ENCODE measurements around the gene PXK.
A peak's percentile ranks its signal among the peaks of the same experiment; 100 is the strongest.

Gene PXK

GRCh38 chr3:58341376-58341775 lies 8.7 kb downstream of the PXK start:
- H3K27ac ChIP-seq (ENCODE audit: low read depth, low read length): no peak overlapping the region
- peaks cover 0 to 3% (median 3%) of the 10 kb centered on the region in 5 donors for H3K36me3 ChIP-seq (ENCODE audit: control insufficient read depth in 5 of 5, insufficient read depth in 5 of 5, low read length in 5 of 5)
- no peaks in the 10 kb centered on the region for H3K9me3 ChIP-seq (ENCODE audit: control insufficient read depth in 5 of 5, low read length in 5 of 5)
- no peak overlapping the region for H3K4me3 ChIP-seq (ENCODE audit: low read depth in 1 of 5, low read length in 5 of 5)
- H3K27me3 ChIP-seq (ENCODE audit: control insufficient read depth in 5 of 5, insufficient read depth in 4 of 5, low read length in 5 of 5): no peaks in the 10 kb centered on the region
- peaks cover 5 to 19% (median 13%) of the 10 kb centered on the region in 5 donors for H3K4me1 ChIP-seq (ENCODE audit: control insufficient read depth in 5 of 5, insufficient read depth in 5 of 5, low read length in 5 of 5)
- H3K9ac ChIP-seq (ENCODE audit: low read length in 5 of 5): no peak overlapping the region

DNA sequence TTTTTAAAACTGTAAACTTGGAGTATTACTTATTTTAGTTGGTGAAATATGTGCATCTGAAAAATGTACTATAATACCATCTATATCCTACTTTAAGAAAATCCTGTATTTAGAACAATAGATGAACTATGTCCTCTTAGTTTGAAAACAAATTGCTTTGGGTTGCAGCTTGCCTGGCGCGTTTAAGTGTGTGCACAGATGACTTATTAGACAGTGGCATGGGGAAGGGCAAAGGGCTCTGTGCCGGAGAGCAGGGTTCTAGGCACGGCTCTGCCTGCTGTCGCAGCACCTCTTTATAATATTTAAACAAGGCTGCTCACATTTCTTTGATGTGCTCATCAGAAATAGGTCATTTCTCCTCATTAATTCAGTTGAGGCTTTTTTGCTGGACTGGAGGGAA lies 10.0 kb downstream of the PXK start:
- no peak overlapping the region for H3K9ac ChIP-seq (ENCODE audit: low read length in 5 of 5)
- H3K9me3 ChIP-seq (ENCODE audit: control insufficient read depth in 5 of 5, low read length in 5 of 5): no peaks in the 10 kb centered on the region
- H3K27me3 ChIP-seq (ENCODE audit: control insufficient read depth in 5 of 5, insufficient read depth in 4 of 5, low read length in 5 of 5): no peaks in the 10 kb centered on the region
- no peak overlapping the region for H3K27ac ChIP-seq (ENCODE audit: low read depth, low read length)
- H3K4me3 ChIP-seq (ENCODE audit: low read depth in 1 of 5, low read length in 5 of 5): peak overlapping the region in 1 of 5 donors; percentile 22
- peaks cover 5 to 19% (median 13%) of the 10 kb centered on the region in 5 donors for H3K4me1 ChIP-seq (ENCODE audit: control insufficient read depth in 5 of 5, insufficient read depth in 5 of 5, low read length in 5 of 5)
- H3K36me3 ChIP-seq (ENCODE audit: control insufficient read depth in 5 of 5, insufficient read depth in 5 of 5, low read length in 5 of 5): peaks cover 0 to 3% (median 3%) of the 10 kb centered on the region in 5 donors

- H3K36me3 ChIP-seq (ENCODE audit: control insufficient read depth in 5 of 5, insufficient read depth in 5 of 5, low read length in 5 of 5): peaks cover 0 to 3% (median 3%) of the 10 kb centered on the region in 5 donors
- H3K27ac ChIP-seq (ENCODE audit: low read depth, low read length): no peak overlapping the region
- no peaks in the 10 kb centered on the region for H3K9me3 ChIP-seq (ENCODE audit: control insufficient read depth in 5 of 5, low read length in 5 of 5)
- H3K27me3 ChIP-seq (ENCODE audit: control insufficient read depth in 5 of 5, insufficient read depth in 4 of 5, low read length in 5 of 5): no peaks in the 10 kb centered on the region
- H3K4me3 ChIP-seq (ENCODE audit: low read depth in 1 of 5, low read length in 5 of 5): no peak overlapping the region
- H3K4me1 ChIP-seq (ENCODE audit: control insufficient read depth in 5 of 5, insufficient read depth in 5 of 5, low read length in 5 of 5): peaks cover 5 to 26% (median 21%) of the 10 kb centered on the region in 5 donors
- H3K9ac ChIP-seq (ENCODE audit: low read length in 5 of 5): no peak overlapping the region
These were observed 12.8 kb downstream of the PXK start for GRCh38 chr3:58345457-58345856.

DNA sequence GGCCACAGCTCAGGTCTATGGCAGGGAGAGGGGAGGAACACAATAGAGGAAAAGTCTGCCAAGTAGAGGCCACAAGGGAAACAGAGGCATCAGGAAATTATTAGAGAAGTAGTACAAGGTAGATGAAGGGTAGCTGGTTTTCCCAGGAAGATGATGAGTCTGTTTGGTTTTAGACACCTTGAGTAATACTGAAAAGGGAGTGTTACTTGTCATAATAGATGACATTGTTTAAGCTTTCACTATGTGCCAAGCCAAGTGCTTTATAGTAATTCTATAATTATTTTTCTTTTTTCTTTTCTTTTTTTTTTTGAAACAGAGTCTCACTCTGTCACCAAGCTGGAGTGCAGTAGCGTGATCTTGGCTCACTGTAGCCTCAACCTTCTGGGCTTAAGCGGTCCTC lies 13.7 kb downstream of the PXK start:
- peaks cover 5 to 33% (median 27%) of the 10 kb centered on the region in 5 donors for H3K4me1 ChIP-seq (ENCODE audit: control insufficient read depth in 5 of 5, insufficient read depth in 5 of 5, low read length in 5 of 5)
- no peak overlapping the region for H3K27ac ChIP-seq (ENCODE audit: low read depth, low read length)
- no peak overlapping the region for H3K9ac ChIP-seq (ENCODE audit: low read length in 5 of 5)
- H3K36me3 ChIP-seq (ENCODE audit: control insufficient read depth in 5 of 5, insufficient read depth in 5 of 5, low read length in 5 of 5): peaks cover 0 to 3% (median 0%) of the 10 kb centered on the region in 5 donors
- no peaks in the 10 kb centered on the region for H3K27me3 ChIP-seq (ENCODE audit: control insufficient read depth in 5 of 5, insufficient read depth in 4 of 5, low read length in 5 of 5)
- H3K9me3 ChIP-seq (ENCODE audit: control insufficient read depth in 5 of 5, low read length in 5 of 5): no peaks in the 10 kb centered on the region
- H3K4me3 ChIP-seq (ENCODE audit: low read depth in 1 of 5, low read length in 5 of 5): no peak overlapping the region

GRCh38 chr3:58347984-58348383 lies 15.3 kb downstream of the PXK start:
- H3K4me1 ChIP-seq (ENCODE audit: control insufficient read depth in 5 of 5, insufficient read depth in 5 of 5, low read length in 5 of 5): peaks cover 2 to 23% (median 18%) of the 10 kb centered on the region in 5 donors
- H3K27me3 ChIP-seq (ENCODE audit: control insufficient read depth in 5 of 5, insufficient read depth in 4 of 5, low read length in 5 of 5): no peaks in the 10 kb centered on the region
- H3K4me3 ChIP-seq (ENCODE audit: low read depth in 1 of 5, low read length in 5 of 5): no peak overlapping the region
- peaks cover 0 to 3% (median 0%) of the 10 kb centered on the region in 5 donors for H3K36me3 ChIP-seq (ENCODE audit: control insufficient read depth in 5 of 5, insufficient read depth in 5 of 5, low read length in 5 of 5)
- H3K27ac ChIP-seq (ENCODE audit: low read depth, low read length): no peak overlapping the region
- H3K9ac ChIP-seq (ENCODE audit: low read length in 5 of 5): no peak overlapping the region
- no peaks in the 10 kb centered on the region for H3K9me3 ChIP-seq (ENCODE audit: control insufficient read depth in 5 of 5, low read length in 5 of 5)

DNA sequence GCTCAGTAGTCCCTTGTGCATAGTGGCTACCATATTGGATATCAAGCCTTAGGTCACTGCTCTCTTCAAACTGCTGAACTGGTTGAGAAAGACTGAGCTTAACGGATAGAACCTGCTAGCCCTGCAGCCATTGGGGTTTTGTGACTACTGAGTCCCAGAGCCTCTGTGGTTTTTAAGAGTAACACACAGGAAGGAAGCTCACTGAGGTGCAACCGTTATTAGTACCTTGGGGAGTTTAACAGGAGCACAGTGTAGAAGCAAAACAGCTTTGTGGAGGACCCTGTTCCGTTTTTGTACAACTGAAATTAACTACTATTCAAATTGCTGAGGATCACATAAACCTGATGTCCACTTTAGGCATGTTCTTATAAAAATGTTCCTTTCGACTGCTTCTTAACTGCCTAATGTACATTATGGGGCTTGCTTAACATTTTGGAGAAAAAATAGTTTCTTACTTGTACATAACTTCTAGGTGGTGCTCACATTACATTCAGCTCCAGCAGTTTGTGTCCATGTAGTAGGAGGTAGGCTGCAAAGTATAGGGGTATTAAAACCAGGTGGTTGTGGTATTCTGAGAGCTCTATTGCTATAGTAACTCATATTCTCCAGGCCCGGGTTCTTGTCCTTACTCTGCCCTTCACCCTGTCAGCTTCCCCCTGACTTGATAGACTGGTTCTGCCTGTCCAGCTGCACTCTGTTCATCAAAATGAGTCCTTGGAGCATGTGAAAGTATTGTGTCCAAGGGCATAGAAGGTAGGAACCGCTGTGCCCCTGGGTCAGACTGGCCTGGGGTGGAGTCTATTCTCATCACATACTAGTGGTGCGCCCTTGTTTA lies 17.3 kb downstream of the PXK start:
- no peaks in the 10 kb centered on the region for H3K9me3 ChIP-seq (ENCODE audit: control insufficient read depth in 5 of 5, low read length in 5 of 5)
- H3K27ac ChIP-seq (ENCODE audit: low read depth, low read length): no peak overlapping the region
- peaks cover 0 to 24% (median 13%) of the 10 kb centered on the region in 5 donors for H3K4me1 ChIP-seq (ENCODE audit: control insufficient read depth in 5 of 5, insufficient read depth in 5 of 5, low read length in 5 of 5)

GRCh38 chr3:58350627-58351013 lies 17.9 kb downstream of the PXK start:
- Histone ChIP-seq H3K36me3 (ENCODE audit: control insufficient read depth in 5 of 5, insufficient read depth in 5 of 5, low read length in 5 of 5) (no peaks in the 10 kb centered on the region), H3K9ac (ENCODE audit: low read length in 5 of 5) (peak overlapping the region in 1 of 5 donors; percentile 15), H3K9me3 (ENCODE audit: control insufficient read depth in 5 of 5, low read length in 5 of 5) (no peaks in the 10 kb centered on the region), H3K27me3 (ENCODE audit: control insufficient read depth in 5 of 5, insufficient read depth in 4 of 5, low read length in 5 of 5) (no peaks in the 10 kb centered on the region), H3K4me1 (ENCODE audit: control insufficient read depth in 5 of 5, insufficient read depth in 5 of 5, low read length in 5 of 5) (peaks cover 0 to 26% (median 13%) of the 10 kb centered on the region in 5 donors), H3K4me3 (ENCODE audit: low read depth in 1 of 5, low read length in 5 of 5) (no peak overlapping the region), H3K27ac (ENCODE audit: low read depth, low read length) (no peak overlapping the region)

More for the DNA sequence above, 17.3 kb downstream of the PXK start:
- peak overlapping the region in 1 of 5 donors; percentile 15 for H3K9ac ChIP-seq (ENCODE audit: low read length in 5 of 5)
- no peak overlapping the region for H3K4me3 ChIP-seq (ENCODE audit: low read depth in 1 of 5, low read length in 5 of 5)
- H3K27me3 ChIP-seq (ENCODE audit: control insufficient read depth in 5 of 5, insufficient read depth in 4 of 5, low read length in 5 of 5): no peaks in the 10 kb centered on the region
- H3K36me3 ChIP-seq (ENCODE audit: control insufficient read depth in 5 of 5, insufficient read depth in 5 of 5, low read length in 5 of 5): no peaks in the 10 kb centered on the region

DNA sequence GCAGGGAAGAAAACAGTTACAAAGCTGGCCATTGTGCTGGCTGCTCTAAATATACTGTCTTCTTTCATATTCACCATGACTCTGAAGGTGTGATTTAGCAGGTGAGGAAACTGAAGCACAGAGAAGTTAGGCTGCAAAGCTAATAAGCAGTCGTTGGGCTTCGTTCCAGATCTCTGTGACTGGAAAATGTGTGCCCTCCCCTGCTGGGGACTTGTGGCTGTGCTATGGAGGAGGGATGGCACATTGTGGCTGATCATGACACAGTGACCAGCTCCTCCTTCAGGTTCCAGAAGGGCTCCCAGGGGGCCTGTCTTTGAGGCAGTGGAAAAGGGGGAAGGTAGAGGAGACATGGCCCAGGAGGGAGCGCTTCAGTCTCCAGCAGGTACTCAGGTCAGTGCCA lies 19.2 kb downstream of the PXK start:
- peaks cover 0 to 36% (median 20%) of the 10 kb centered on the region in 5 donors for H3K4me1 ChIP-seq (ENCODE audit: control insufficient read depth in 5 of 5, insufficient read depth in 5 of 5, low read length in 5 of 5)
- H3K9me3 ChIP-seq (ENCODE audit: control insufficient read depth in 5 of 5, low read length in 5 of 5): no peaks in the 10 kb centered on the region
- no peaks in the 10 kb centered on the region for H3K27me3 ChIP-seq (ENCODE audit: control insufficient read depth in 5 of 5, insufficient read depth in 4 of 5, low read length in 5 of 5)
- no peaks in the 10 kb centered on the region for H3K36me3 ChIP-seq (ENCODE audit: control insufficient read depth in 5 of 5, insufficient read depth in 5 of 5, low read length in 5 of 5)
- H3K4me3 ChIP-seq (ENCODE audit: low read depth in 1 of 5, low read length in 5 of 5): no peak overlapping the region
- H3K9ac ChIP-seq (ENCODE audit: low read length in 5 of 5): no peak overlapping the region
- H3K27ac ChIP-seq (ENCODE audit: low read depth, low read length): no peak overlapping the region

DNA sequence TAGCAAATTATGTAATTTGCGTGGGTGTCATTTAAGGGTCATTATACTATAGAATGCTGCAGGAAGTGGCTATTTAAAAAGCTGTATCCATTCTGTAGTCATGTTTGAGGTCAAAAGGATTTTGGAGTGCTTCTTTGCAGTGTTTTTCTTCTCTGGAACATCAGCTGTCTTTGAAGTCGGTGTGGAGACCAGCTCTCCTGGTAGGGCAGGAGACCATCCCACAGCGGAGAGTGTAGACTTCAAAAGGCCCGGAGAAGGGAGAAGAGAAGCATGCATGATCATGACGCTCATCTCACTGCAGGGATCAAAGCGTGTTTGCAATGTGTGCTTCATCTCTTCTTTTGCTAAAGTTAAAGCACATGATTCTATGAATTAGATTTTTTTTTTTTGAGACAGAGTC lies 19.9 kb downstream of the PXK start:
- Histone ChIP-seq H3K9ac (ENCODE audit: low read length in 5 of 5) (no peak overlapping the region), H3K4me3 (ENCODE audit: low read depth in 1 of 5, low read length in 5 of 5) (no peak overlapping the region), H3K36me3 (ENCODE audit: control insufficient read depth in 5 of 5, insufficient read depth in 5 of 5, low read length in 5 of 5) (no peaks in the 10 kb centered on the region), H3K27me3 (ENCODE audit: control insufficient read depth in 5 of 5, insufficient read depth in 4 of 5, low read length in 5 of 5) (no peaks in the 10 kb centered on the region), H3K9me3 (ENCODE audit: control insufficient read depth in 5 of 5, low read length in 5 of 5) (no peaks in the 10 kb centered on the region), H3K27ac (ENCODE audit: low read depth, low read length) (no peak overlapping the region), H3K4me1 (ENCODE audit: control insufficient read depth in 5 of 5, insufficient read depth in 5 of 5, low read length in 5 of 5) (peaks cover 0 to 36% (median 20%) of the 10 kb centered on the region in 5 donors)

DNA sequence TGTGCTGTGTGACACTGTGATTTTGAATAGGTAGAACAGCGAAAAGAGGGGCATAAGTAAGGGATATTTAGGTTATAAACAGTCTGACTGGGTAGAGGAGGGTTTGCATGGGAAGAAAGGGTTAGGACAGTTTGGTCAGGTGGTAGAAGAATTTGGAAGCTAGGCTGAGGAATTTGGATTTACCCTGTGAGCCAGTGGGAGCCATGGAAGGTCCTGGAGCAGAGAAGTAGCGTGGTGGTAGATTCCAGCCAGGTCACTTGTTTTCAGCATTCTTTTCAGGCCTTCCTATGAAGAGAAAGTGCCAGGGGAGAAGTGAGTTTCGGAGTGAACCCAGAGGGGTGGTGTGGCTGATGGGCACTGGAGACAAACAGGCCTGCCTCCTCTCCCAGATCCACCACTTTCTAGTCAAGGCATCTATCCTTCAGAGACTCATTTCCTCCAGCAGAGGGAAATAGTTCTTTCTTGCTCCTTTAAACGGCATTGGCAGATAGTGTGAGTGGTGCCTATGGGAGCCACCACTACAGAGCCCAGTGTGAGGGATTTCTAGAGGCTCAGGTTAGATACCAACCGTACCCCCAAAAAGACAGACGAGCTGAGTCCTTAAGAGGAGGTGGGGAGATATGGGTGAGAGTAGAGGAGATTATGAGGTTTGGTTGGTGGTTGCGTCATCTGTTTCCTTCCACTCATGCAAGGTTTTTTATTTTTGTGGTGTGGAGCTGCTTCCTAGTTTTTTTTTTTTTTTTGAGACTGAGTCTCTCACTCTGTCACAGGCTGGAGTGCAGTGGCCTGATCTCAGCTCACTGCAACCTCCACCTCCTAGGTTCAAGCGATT lies 21.2 kb downstream of the PXK start:
- H3K9me3 ChIP-seq (ENCODE audit: control insufficient read depth in 5 of 5, low read length in 5 of 5): no peaks in the 10 kb centered on the region
- H3K4me3 ChIP-seq (ENCODE audit: low read depth in 1 of 5, low read length in 5 of 5): no peak overlapping the region
- H3K36me3 ChIP-seq (ENCODE audit: control insufficient read depth in 5 of 5, insufficient read depth in 5 of 5, low read length in 5 of 5): no peaks in the 10 kb centered on the region
- H3K9ac ChIP-seq (ENCODE audit: low read length in 5 of 5): no peak overlapping the region
- H3K4me1 ChIP-seq (ENCODE audit: control insufficient read depth in 5 of 5, insufficient read depth in 5 of 5, low read length in 5 of 5): peaks cover 0 to 36% (median 20%) of the 10 kb centered on the region in 5 donors
- no peak overlapping the region for H3K27ac ChIP-seq (ENCODE audit: low read depth, low read length)
- no peaks in the 10 kb centered on the region for H3K27me3 ChIP-seq (ENCODE audit: control insufficient read depth in 5 of 5, insufficient read depth in 4 of 5, low read length in 5 of 5)
